GM15510 (cell line): Measurements from ENCODE around the gene DHRS3.

Experiments
- POLR2A ChIP-seq: IDR thresholded peaks from 3 replicates; pipeline ENCODE4 v1.6.1; 2011; ENCODE audit warnings: borderline replicate concordance; ENCODE audit not compliant: insufficient read length; ENCODE audit errors: extremely low read depth

DHRS3 gene

GRCh38 chr1:12549460-12550349 is 68.3 kb downstream of the DHRS3 start:
- TF ChIP-seq POLR2A, result no peak

GRCh38 chr1:12548973-12549459 is 69.0 kb downstream of the DHRS3 start:
- no peak for TF ChIP-seq POLR2A

- no peak for TF ChIP-seq POLR2A
Observed at GRCh38 chr1:12548279-12548972, 69.6 kb downstream of the DHRS3 start.

DNA sequence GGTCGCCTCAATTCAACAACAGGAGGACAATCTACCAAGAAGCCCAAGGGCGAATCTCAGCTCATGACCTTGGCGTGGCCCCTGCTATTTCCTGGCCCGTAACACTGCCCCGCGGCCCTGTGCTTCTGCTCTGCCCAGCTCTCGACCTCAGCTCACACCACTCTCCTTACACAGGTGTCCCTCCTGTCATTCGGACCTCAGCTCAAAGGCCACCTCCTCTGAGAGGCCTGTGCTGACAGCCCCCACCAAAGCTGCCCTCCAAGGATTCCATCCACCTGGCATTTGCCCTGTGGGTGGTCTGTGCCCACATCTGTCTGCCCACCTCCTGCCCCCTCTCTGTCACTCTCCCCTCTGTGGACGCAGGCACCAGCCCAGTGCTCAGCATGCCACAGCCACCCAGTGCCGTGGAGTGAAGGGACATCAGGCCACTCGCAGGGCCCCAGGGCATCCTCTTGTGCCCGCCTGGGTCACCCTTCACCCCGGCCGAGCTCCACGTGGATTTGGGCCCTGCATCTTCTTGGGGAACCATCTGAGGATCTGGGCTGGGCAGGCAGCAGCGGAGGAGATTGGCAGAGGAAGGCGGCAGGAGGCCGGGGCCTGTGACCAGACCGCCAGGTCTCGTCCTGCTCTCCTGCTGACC is 70.3 kb downstream of the DHRS3 start:
- no peak for TF ChIP-seq POLR2A

- no peak for TF ChIP-seq POLR2A
Observed at GRCh38 chr1:12546771-12547585, 71.0 kb downstream of the DHRS3 start.

DNA sequence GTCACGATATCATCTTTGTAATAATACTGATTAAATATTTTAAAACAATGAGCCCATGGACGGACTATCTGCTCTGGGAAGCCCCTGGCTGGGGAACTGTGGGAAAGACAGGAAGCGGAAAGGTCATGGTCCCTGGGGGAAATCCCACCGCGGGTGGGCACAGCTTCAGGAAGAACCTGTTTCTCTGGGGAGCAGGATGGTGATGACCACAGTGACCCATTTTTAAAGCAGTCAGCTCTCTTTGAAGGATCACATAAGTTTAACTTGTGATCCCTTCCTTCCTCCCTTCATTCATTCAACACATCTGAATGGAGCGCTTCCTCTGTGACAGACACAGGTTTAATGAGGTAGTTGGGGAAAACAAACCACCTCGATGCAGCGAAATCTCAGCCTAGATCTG is 73.0 kb downstream of the DHRS3 start:
- no peak for TF ChIP-seq POLR2A

DNA sequence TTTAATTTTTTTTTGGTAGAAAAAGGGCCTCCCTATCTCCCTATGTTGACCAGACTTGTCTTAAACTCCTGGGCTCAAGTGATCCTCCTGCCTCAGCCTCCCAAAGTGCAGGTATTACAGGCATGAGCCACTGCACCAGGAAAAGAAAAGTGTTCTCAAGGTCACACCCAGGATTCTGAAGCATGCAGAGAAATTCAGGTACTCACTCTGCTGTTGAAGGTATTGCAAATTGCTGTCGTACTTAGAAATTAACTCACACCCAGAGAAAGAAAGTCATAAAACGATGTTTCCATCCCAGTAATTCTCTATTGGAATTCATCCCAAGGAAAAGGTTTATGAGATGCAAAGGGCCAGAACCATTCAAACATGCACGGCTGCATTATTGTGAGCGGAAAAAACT is 73.7 kb downstream of the DHRS3 start:
- no peak for TF ChIP-seq POLR2A

GRCh38 chr1:12543740-12544154 is 74.3 kb downstream of the DHRS3 start:
- no peak for TF ChIP-seq POLR2A

DNA sequence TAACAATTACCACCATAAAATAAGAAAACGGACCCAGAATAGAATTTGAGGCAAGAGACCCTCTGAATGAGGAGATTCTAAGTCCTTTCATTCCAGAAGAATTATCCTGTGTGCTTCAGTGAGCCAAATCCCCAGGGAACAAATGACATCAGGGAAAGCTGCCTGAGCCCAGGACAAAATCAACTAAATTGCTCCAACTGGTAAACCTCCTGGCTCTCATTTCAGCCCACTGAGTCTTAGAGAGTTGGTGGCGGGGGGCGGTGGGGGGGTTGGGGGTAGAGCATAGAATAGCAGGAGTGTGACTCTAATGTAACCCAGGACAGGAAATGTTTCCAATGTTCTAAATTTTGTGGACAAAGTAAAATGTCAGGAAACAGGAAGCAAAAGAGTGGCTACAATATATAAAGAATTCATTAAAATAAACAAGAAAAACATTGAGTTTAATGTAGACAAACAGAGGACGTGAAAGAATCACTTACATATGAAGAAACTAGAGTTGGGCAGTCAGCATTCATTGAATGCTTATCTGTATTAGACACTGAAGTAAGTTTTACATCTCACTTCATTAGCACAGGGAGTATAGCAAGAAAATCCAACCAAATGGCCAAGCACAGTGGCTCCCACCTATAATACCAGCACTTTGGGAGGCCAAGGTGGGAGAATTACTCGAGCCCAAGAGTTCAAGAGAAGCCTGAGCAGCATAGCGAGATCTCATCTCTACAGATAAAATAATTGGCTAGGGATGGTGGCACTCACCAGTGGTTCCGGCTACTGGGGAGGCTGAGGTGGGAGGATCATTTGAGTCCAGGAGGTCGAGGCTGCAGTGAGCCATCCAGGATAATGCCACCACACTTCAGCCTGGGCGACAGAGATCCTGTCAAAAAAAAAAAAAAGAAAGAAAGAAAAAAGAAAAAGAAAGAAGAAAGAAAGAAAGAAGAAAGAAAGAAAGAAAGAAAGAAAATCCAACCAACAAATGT is 75.1 kb downstream of the DHRS3 start:
- no peak for TF ChIP-seq POLR2A

GRCh38 chr1:12542138-12542465 is 75.9 kb downstream of the DHRS3 start:
- TF ChIP-seq POLR2A, result no peak

GRCh38 chr1:12541274-12542137 is 76.5 kb downstream of the DHRS3 start:
- TF ChIP-seq POLR2A, result no peak

GRCh38 chr1:12540580-12541273 is 77.3 kb downstream of the DHRS3 start:
- TF ChIP-seq POLR2A, result no peak
